ENCODE measurements around the gene FNDC3B. TPM values are rescaled to one million over a fixed set of nuclear protein-coding genes. Genes with fewer than 3 reads are reported as not detected.

FNDC3B gene
- total and polyA plus RNA-seq, 4 donors, result 23.3 to 74.2 (median 32.9) TPM

DNA sequence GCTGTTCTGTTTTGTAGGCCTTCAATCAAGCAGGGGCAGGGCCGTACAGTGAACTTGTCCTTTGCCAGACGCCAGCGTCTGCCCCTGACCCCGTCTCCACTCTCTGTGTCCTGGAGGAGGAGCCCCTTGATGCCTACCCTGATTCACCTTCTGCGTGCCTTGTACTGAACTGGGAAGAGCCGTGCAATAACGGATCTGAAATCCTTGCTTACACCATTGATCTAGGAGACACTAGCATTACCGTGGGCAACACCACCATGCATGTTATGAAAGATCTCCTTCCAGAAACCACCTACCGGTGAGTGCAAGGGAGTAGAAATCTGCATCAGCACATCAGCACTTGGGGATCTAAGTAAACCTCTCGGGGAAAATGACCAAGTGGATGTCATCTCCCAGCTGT lies 313.4 kb downstream of the FNDC3B start (continued):
- TF ChIP-seq, protein P1, sequence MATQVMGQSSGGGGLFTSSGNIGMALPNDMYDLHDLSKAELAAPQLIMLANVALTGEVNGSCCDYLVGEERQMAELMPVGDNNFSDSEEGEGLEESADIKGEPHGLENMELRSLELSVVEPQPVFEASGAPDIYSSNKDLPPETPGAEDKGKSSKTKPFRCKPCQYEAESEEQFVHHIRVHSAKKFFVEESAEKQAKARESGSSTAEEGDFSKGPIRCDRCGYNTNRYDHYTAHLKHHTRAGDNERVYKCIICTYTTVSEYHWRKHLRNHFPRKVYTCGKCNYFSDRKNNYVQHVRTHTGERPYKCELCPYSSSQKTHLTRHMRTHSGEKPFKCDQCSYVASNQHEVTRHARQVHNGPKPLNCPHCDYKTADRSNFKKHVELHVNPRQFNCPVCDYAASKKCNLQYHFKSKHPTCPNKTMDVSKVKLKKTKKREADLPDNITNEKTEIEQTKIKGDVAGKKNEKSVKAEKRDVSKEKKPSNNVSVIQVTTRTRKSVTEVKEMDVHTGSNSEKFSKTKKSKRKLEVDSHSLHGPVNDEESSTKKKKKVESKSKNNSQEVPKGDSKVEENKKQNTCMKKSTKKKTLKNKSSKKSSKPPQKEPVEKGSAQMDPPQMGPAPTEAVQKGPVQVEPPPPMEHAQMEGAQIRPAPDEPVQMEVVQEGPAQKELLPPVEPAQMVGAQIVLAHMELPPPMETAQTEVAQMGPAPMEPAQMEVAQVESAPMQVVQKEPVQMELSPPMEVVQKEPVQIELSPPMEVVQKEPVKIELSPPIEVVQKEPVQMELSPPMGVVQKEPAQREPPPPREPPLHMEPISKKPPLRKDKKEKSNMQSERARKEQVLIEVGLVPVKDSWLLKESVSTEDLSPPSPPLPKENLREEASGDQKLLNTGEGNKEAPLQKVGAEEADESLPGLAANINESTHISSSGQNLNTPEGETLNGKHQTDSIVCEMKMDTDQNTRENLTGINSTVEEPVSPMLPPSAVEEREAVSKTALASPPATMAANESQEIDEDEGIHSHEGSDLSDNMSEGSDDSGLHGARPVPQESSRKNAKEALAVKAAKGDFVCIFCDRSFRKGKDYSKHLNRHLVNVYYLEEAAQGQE (IDR thresholded peaks at IDR 0.05), result no peak
- TF ChIP-seq SP1 (IDR thresholded peaks at IDR 0.05), result no peak

DNA sequence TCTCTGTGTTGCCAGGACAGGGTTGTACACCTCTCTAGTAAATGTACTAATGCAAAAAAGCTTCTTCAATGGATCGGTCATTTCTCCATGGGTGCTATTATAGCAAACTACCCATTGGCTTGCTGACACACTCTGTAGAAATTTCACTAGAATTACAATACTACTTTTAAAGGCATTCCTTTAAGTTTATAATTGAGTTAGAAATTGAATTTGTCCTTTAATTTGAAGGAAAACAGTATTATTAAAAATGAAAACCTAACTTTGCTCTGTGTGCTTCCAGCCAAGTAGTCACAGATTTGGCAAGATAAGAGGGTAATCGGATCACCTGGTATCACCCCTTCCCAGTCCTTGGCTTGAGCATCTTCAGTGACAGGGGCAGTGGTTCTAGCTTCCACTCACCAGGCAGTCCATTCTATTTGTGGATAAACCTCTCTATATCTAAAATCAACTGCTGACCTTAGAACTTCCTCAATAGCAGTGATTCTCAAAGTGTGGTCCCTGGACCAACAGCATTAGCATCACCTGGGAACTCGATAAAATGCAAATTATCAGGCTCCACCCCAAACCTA lies 315.6 kb downstream of the FNDC3B start:
- Histone ChIP-seq H3K4me1 (ENCODE audit: control insufficient read depth in 4 of 4, insufficient read depth in 4 of 4, low read length in 3 of 4) (peaks cover 2 to 19% (median 11%) of the 10 kb centered on the region in 4 donors), H3K9me3 (ENCODE audit: control insufficient read depth in 4 of 4, low read length in 3 of 4) (no peaks in the 10 kb centered on the region), H3K27me3 (ENCODE audit: control insufficient read depth in 4 of 4, insufficient read depth in 4 of 4, low read length in 3 of 4) (no peaks in the 10 kb centered on the region), H3K36me3 (ENCODE audit: control insufficient read depth in 4 of 4, insufficient read depth in 3 of 4, low read depth in 1 of 4, low read length in 3 of 4) (peaks cover 5 to 32% (median 23%) of the 10 kb centered on the region in 4 donors), H3K27ac (ENCODE audit: low read depth in 1 of 2, low read length in 2 of 2) (no peak overlapping the region), H3K4me3 (ENCODE audit: low read depth in 1 of 3, low read length in 3 of 3) (no peak overlapping the region), H3K9ac (ENCODE audit: low read depth in 1 of 2, low read length in 2 of 2) (no peak overlapping the region)
- 83% methylated on average over 3 of the region's 3 CpGs for WGBS
- TF ChIP-seq YY1 (IDR thresholded peaks at IDR 0.05) (no peak), SP1 (IDR thresholded peaks at IDR 0.05) (no peak), RXRA (IDR thresholded peaks at IDR 0.05) (no peak), JUND (IDR thresholded peaks at IDR 0.05) (no peak), HNF4A (conservative IDR thresholded peaks at IDR 0.05) (no peak), EGR1 (IDR thresholded peaks at IDR 0.05; ENCODE audit: low read depth in 2 of 2) (no peak), ATF3 (IDR thresholded peaks at IDR 0.05) (no peak)
- TF ChIP-seq, protein P1 (IDR thresholded peaks at IDR 0.05), result no peak
- no peak for DNase-seq (ENCODE audit: low spot score)

GRCh38 chr3:172355836-172356235 lies 316.5 kb downstream of the FNDC3B start:
- WGBS, result 89% methylated on average over 2 of the region's 2 CpGs
- DNase-seq (ENCODE audit: low spot score), result no peak
- Histone ChIP-seq H3K36me3 (ENCODE audit: control insufficient read depth in 4 of 4, insufficient read depth in 3 of 4, low read depth in 1 of 4, low read length in 3 of 4) (peaks cover 2 to 27% (median 17%) of the 10 kb centered on the region in 4 donors), H3K27me3 (ENCODE audit: control insufficient read depth in 4 of 4, insufficient read depth in 4 of 4, low read length in 3 of 4) (no peaks in the 10 kb centered on the region), H3K9ac (ENCODE audit: low read depth in 1 of 2, low read length in 2 of 2) (no peak overlapping the region), H3K27ac (ENCODE audit: low read depth in 1 of 2, low read length in 2 of 2) (no peak overlapping the region), H3K9me3 (ENCODE audit: control insufficient read depth in 4 of 4, low read length in 3 of 4) (no peaks in the 10 kb centered on the region), H3K4me3 (ENCODE audit: low read depth in 1 of 3, low read length in 3 of 3) (no peak overlapping the region), H3K4me1 (ENCODE audit: control insufficient read depth in 4 of 4, insufficient read depth in 4 of 4, low read length in 3 of 4) (peaks cover 2 to 19% (median 11%) of the 10 kb centered on the region in 4 donors)
- TF ChIP-seq HNF4A (conservative IDR thresholded peaks at IDR 0.05), result no peak
- TF ChIP-seq HNF4G (IDR thresholded peaks at IDR 0.05), result no peak
- TF ChIP-seq RXRA (IDR thresholded peaks at IDR 0.05), result no peak

Measured in liver (tissue), 9 donors.